SK-N-MC (cell line): ENCODE measurements around the gene TTF1.
"Not testable (repeated sequence)": the region's sequence is repeated elsewhere in the genome, so short reads cannot be mapped to it uniquely, and the experiment has no call there.

ENCODE experiments used
- DNase-seq: peaks from one replicate; pipeline ENCODE4 v3.0.0-alpha.2; 2011; ENCODE audit warnings: low read depth, low spot score
- H3K27ac ChIP-seq: fragments of 200-600 bp; sonication (generic); 2 replicates; pipeline ENCODE4 v1.5.1; 2016; ENCODE audit warnings: mixed run types
- H3K36me3 ChIP-seq: fragments of 200-600 bp; sonication (generic); 2 replicates; pipeline ENCODE4 v1.6.1; 2017; ENCODE audit warnings: antibody characterized with exemption, low read length, mixed read lengths; ENCODE audit not compliant: insufficient read depth
- H3K4me3 ChIP-seq: fragments of 200-600 bp; sonication (generic); 2 replicates; pipeline ENCODE4 v1.5.1; 2016
- H3K9ac ChIP-seq: fragments of 200-600 bp; sonication (generic); 2 replicates; pipeline ENCODE4 v1.8.0; 2017; ENCODE audit warnings: mixed run types, mixed read lengths; ENCODE audit not compliant: insufficient read length
- H3K9me3 ChIP-seq: fragments of 200-600 bp; sonication (generic); 2 replicates; pipeline ENCODE4 v1.6.1; 2017; ENCODE audit warnings: low read depth, mild to moderate bottlenecking, antibody characterized with exemption, low read length, moderate library complexity, mixed read lengths
- EZH2 ChIP-seq: fragments of 200-600 bp; sonication (generic); IDR thresholded peaks from one replicate; pipeline ENCODE4 v1.6.1; 2017; ENCODE audit warnings: antibody characterized with exemption
- FOXP2 ChIP-seq: optimal IDR thresholded peaks from 2 replicates; pipeline ENCODE3; 2011; ENCODE audit warnings: mild to moderate bottlenecking, moderate library complexity; ENCODE audit not compliant: insufficient read depth; ENCODE audit errors: extremely low read length, control extremely low read depth
- POLR2AphosphoS5 ChIP-seq: IDR thresholded peaks from 2 replicates; pipeline ENCODE4 v1.6.1; 2012; ENCODE audit warnings: mild to moderate bottlenecking, low read depth, low read length, borderline replicate concordance

Gene TTF1

DNA sequence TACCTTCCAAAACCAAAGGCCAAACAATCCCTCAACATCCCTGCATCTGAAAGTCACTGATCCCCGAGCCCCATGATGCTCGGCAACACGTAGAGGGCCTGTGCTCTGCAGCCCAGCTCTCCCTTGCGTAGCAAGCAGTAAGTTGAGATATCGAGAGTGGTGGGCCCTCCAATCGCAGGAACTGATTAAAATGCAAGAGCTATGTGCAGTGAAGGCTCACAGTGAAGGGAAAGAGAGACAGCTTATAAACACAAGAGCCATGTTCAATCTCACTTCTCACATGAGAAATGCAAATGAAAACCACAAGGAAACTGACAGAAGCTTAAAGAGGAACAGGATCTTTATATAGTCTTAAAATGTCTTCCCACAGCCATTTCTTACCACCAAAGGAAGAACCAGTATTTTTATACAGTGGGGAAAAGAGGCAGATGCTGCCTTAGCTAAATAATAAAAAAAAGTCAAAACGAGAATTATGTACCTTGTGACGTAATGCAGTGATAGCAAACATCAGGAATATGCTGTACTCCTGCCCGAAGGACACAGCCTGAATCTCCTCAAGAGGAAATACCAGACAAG is 24.6 kb downstream of the TTF1 start:
- Histone ChIP-seq H3K9ac (no peak overlapping the region), H3K36me3 (peaks cover 61% of the 10 kb centered on the region), H3K27ac (no peak overlapping the region), H3K9me3 (no peaks in the 10 kb centered on the region), H3K4me3 (no peak overlapping the region)
- TF ChIP-seq EZH2 = no peak
- TF ChIP-seq FOXP2 = no peak
- no peak for TF ChIP-seq POLR2AphosphoS5
- no peak for DNase-seq

DNA sequence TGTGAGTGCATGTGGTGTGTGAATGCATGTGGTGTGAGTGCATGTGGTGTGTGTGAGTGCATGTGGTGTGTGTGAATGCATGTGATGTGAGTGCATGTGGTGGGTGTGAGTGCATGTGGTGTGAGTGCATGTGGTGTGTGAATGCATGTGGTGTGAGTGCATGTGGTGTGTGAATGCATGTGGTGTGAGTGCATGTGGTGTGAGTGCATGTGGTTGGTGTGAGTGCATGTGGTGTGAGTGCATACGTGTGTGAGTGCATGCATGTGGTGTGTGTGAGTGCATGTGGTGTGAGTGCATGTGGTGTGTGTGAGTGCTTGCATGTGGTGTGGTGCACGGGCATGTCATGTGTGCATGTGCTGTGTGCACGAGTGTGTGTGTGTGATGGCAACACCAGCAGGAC is 28.2 kb downstream of the TTF1 start:
- H3K4me3 ChIP-seq, DNase-seq, H3K9ac ChIP-seq, H3K9me3 ChIP-seq, H3K27ac ChIP-seq: not testable (repeated sequence)
- peaks cover 37% of the 10 kb centered on the region for H3K36me3 ChIP-seq

DNA sequence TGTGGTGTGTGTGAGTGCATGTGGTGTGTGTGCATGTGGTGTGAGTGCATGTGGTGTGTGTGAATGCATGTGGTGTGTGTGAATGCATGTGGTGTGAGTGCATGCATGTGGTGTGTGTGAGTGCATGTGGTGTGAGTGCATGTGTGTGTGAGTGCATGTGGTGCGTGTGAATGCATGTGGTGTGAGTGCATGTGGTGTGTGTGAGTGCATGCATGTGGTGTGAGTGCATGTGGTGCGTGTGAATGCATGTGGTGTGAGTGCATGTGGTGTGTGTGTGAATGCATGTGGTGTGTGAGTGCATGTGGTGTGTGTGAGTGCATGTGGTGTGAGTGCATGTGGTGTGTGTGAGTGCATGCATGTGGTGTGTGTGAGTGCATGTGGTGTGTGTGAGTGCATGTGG is 28.9 kb downstream of the TTF1 start:
- peaks cover 37% of the 10 kb centered on the region for H3K36me3 ChIP-seq

DNA sequence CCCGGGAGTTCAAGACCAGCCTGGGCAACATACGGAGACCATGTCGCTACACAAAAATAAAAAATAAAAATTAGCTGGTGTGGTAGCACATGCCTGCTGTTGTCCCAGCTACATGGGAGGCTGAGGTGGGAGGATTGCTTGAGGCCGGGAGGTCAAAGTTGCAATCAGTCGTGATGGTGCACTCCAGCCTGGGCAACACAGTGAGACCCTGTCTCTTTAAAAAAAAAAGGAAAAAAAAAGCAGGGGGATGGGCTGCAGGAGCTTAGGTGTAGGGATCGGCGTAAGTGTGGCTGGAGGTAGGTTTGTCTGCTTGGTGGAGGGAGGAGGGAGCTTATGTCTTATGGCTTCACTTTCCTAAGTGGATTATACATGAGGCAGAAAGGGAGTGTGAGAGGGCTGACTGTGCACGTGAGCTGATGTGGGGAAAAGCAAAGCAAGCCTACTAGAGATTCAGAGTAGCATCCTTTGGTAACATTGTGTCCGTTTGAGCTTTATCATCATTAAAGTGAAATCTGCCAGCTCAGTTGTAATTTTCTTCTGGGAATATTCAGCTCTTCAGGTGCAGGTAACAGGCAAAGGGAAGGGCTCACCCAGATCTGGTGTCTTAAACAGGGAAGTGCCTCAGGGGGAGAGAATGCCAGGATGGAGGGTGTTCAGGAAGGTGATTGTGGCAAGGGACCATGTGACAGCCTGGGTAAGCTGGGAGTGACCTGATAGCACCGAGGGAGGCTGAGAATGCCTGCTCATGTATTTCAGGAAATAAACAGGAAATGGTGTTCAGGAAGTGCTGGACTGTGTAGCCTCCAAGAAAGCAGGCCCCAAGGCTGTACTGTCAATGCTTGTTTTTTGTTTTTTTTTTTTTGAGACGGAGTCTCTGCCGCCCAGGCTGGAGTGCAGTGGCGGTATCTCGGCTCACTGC is 34.2 kb downstream of the TTF1 start:
- Histone ChIP-seq H3K4me3 (peak overlapping the region; percentile 33; the same call in 1 of the 2 replicates), H3K9ac (no peak overlapping the region), H3K9me3 (no peaks in the 10 kb centered on the region), H3K36me3 (peaks cover 8% of the 10 kb centered on the region; the same call in 1 of the 2 replicates), H3K27ac (peak overlapping the region; percentile 77)
- TF ChIP-seq FOXP2 (no peak), EZH2 (no peak), POLR2AphosphoS5 (no peak)
- DNase-seq = peak; percentile 22

More for the DNA sequence above, 28.9 kb downstream of the TTF1 start:
- not testable (repeated sequence) for DNase-seq, H3K4me3 ChIP-seq, H3K9ac ChIP-seq, H3K9me3 ChIP-seq, H3K27ac ChIP-seq

DNA sequence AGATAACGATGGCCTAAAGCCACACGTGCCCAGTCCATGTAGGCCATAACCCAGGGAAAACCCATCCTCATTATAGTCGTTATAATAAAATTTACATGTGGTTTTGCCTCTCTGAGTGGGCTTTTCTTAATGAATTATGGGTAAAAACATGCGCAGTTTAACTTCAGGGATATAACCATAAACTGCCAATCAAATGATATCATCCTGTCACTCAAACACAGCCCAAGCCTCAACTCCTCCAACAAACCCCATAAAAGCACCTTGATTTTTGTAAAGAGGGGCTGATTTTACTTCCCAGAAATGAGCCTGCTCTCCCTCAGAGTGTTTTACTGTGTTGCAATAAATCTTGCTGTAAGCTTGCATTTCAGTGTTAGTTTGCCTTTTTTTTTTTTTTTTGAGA is 36.0 kb downstream of the TTF1 start:
- Histone ChIP-seq H3K9ac (no peak overlapping the region), H3K9me3 (no peaks in the 10 kb centered on the region), H3K27ac (no peak overlapping the region), H3K4me3 (no peak overlapping the region), H3K36me3 (no peaks in the 10 kb centered on the region)
- DNase-seq = no peak
- no peak for TF ChIP-seq FOXP2
- no peak for TF ChIP-seq EZH2
- no peak for TF ChIP-seq POLR2AphosphoS5

DNA sequence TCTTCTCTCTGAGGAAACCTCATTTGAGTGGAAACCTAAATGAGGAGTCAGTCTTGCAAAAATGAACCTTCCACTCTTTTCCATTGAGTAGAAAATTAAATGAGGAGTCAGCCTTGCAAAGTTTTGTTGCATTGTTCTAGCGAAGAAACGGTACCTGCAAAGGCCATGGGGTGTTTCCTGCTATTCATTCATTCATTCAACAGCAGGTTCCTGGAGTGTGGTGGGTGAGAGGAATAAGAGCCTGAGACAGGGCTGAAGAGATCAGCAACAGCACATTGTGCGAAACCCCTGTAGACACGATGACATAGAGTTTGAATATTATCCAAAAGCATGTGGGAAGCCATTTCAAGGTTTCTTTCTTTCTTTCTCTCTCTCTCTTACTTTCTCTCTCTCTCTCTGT is 37.2 kb downstream of the TTF1 start:
- DNase-seq = no peak
- no peak overlapping the region for H3K27ac ChIP-seq
- H3K36me3 ChIP-seq = no peaks in the 10 kb centered on the region
- no peak overlapping the region for H3K9ac ChIP-seq
- TF ChIP-seq POLR2AphosphoS5 (no peak), EZH2 (no peak), FOXP2 (no peak)
- H3K9me3 ChIP-seq = no peaks in the 10 kb centered on the region
- no peak overlapping the region for H3K4me3 ChIP-seq

DNA sequence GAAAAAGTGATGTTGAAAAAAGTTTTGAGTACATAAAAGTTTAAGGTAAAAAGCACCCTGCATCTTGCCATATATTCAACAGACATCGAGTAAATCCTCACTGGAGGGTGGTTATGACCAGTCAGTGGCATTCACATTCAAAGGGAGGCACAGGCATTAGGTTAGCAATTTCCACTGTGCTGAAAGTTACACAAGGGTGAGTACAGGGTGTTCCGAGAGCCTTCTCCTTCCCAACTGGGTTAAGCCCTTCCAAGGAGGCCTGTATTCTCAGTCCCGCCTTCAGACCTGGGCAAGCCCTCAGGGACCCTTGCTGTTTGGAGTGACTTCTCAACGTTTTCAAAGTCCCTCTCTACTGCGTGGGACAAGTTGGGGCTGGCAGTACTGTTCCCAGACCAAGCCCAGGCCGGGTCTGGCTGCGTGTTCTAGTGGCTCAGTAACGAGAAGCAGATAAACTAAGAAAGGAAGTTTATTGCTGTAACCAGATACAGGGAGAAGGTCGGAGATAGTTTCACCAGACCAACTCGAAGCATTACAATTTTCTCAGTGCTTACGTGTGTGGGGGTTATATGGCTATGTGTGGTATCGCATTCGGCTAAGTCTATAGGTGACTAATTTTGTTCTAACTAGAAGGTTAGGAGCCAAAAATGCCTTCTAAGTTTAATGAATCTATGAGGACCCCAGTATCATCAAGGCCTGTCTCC is 38.9 kb downstream of the TTF1 start:
- Histone ChIP-seq H3K9me3 (no peaks in the 10 kb centered on the region), H3K27ac (no peak overlapping the region), H3K4me3 (no peak overlapping the region), H3K36me3 (no peaks in the 10 kb centered on the region), H3K9ac (no peak overlapping the region)
- TF ChIP-seq FOXP2 (no peak), POLR2AphosphoS5 (no peak), EZH2 (no peak)
- DNase-seq = no peak

DNA sequence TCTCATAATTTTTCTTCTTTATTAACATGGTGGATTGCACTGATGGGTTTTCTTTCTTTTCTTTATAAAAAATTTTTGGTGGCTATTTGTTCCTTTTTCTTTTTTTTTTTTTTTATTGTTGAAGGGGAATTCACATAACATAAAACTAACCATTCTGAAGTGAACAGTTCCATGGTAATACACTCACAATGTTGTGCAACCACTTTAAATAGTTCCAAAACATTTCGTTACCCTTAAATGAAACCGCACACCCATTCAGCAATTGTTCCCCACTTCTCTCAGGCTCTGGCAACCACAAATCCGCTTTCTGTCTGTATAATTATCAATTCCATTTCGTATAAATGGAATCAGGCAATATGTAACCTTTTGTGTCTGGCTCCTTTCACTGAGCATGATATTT is 40.2 kb downstream of the TTF1 start:
- Histone ChIP-seq H3K4me3 (no peak overlapping the region), H3K9ac (no peak overlapping the region), H3K27ac (no peak overlapping the region), H3K9me3 (no peaks in the 10 kb centered on the region), H3K36me3 (no peaks in the 10 kb centered on the region)
- TF ChIP-seq POLR2AphosphoS5 = no peak
- no peak for TF ChIP-seq EZH2
- no peak for TF ChIP-seq FOXP2
- no peak for DNase-seq
